H9 (cell line): ENCODE measurements around the gene UGT2A3. TPM values are rescaled to one million over a fixed set of nuclear protein-coding genes. Genes with fewer than 3 reads are reported as not detected.

Experiments used
- DNase-seq: peaks from one replicate; pipeline ENCODE4 v3.0.0-alpha.2; 2017
- H2AFZ ChIP-seq: one replicate; pipeline ENCODE4 v1.6.1; 2013; ENCODE audit warnings: mild to moderate bottlenecking, low read length, control low read depth, moderate library complexity
- H2AK5ac ChIP-seq: 2 replicates; pipeline ENCODE4 v1.6.1; 2013; ENCODE audit warnings: low read length, control low read depth, mixed read lengths; ENCODE audit not compliant: insufficient read length
- H2BK120ac ChIP-seq: one replicate; pipeline ENCODE4 v1.6.1; 2013; ENCODE audit warnings: low read depth, mild to moderate bottlenecking, low read length, control low read depth, inconsistent platforms; ENCODE audit not compliant: poor library complexity, severe bottlenecking
- H2BK12ac ChIP-seq: 2 replicates; pipeline ENCODE4 v1.6.1; 2013; ENCODE audit warnings: low read length, control low read depth, mixed read lengths, low read depth; ENCODE audit not compliant: insufficient read length
- H2BK15ac ChIP-seq: 2 replicates; pipeline ENCODE4 v1.6.1; 2013; ENCODE audit warnings: low read depth, low read length, control low read depth
- H2BK20ac ChIP-seq: one replicate; pipeline ENCODE4 v1.6.1; 2013; ENCODE audit warnings: low read depth, mild to moderate bottlenecking, low read length, control low read depth, inconsistent platforms; ENCODE audit not compliant: poor library complexity, severe bottlenecking
- H2BK5ac ChIP-seq: 2 replicates; pipeline ENCODE4 v1.6.1; 2013; ENCODE audit warnings: low read length, control low read depth, mixed read lengths; ENCODE audit not compliant: insufficient read length
- H3K14ac ChIP-seq: 2 replicates; pipeline ENCODE4 v1.6.1; 2013; ENCODE audit warnings: low read length, control low read depth; ENCODE audit not compliant: insufficient read depth
- H3K18ac ChIP-seq: 2 replicates; pipeline ENCODE4 v1.6.1; 2013; ENCODE audit warnings: low read depth, mild to moderate bottlenecking, mixed read lengths, low read length, control low read depth; ENCODE audit not compliant: insufficient read length
- H3K23ac ChIP-seq: 2 replicates; pipeline ENCODE4 v1.6.1; 2013; ENCODE audit warnings: low read length, control low read depth, mixed read lengths, low read depth; ENCODE audit not compliant: insufficient read length
- H3K23me2 ChIP-seq: 2 replicates; pipeline ENCODE4 v1.6.1; 2013; ENCODE audit warnings: low read depth, mild to moderate bottlenecking, mixed read lengths, low read length, control low read depth; ENCODE audit not compliant: insufficient read length, poor library complexity, severe bottlenecking
- H3K27ac ChIP-seq: 2 replicates; pipeline ENCODE4 v1.5.1; 2013; ENCODE audit warnings: low read length, control low read depth, mixed read lengths, low read depth; ENCODE audit not compliant: insufficient read length
- H3K27me3 ChIP-seq: 2 replicates; pipeline ENCODE4 v1.6.1; 2013; ENCODE audit warnings: low read length, control low read depth, inconsistent platforms; ENCODE audit not compliant: insufficient read depth
- H3K4ac ChIP-seq: 2 replicates; pipeline ENCODE4 v1.6.1; 2013; ENCODE audit warnings: low read depth, mild to moderate bottlenecking, control low read depth, inconsistent platforms, low read length, moderate library complexity
- H3K4me1 ChIP-seq: 2 replicates; pipeline ENCODE4 v1.6.1; 2013; ENCODE audit warnings: low read length, control low read depth, inconsistent platforms; ENCODE audit not compliant: insufficient read depth
- H3K4me2 ChIP-seq: 2 replicates; pipeline ENCODE4 v1.6.1; 2013; ENCODE audit warnings: low read length, control low read depth, mixed read lengths; ENCODE audit not compliant: insufficient read length, insufficient read depth
- H3K56ac ChIP-seq: 2 replicates; pipeline ENCODE4 v1.6.1; 2013; ENCODE audit warnings: low read depth, mild to moderate bottlenecking, mixed read lengths, low read length, control low read depth; ENCODE audit not compliant: insufficient read length
- H3K79me1 ChIP-seq: 2 replicates; pipeline ENCODE4 v1.6.1; 2013; ENCODE audit warnings: low read depth, mild to moderate bottlenecking, moderate library complexity, low read length, control low read depth, inconsistent platforms; ENCODE audit not compliant: insufficient read depth, poor library complexity, severe bottlenecking
- H3K79me2 ChIP-seq: 2 replicates; pipeline ENCODE4 v1.6.1; 2013; ENCODE audit warnings: low read length, control low read depth, inconsistent platforms; ENCODE audit not compliant: insufficient read depth
- H3K9ac ChIP-seq: 2 replicates; pipeline ENCODE4 v1.6.1; 2013; ENCODE audit warnings: low read length, control low read depth, mixed read lengths; ENCODE audit not compliant: insufficient read length; ENCODE audit errors: extremely low read depth
- H3K9me3 ChIP-seq: one replicate; pipeline ENCODE4 v1.6.1; 2013; ENCODE audit warnings: low read depth, low read length, inconsistent platforms; ENCODE audit not compliant: control insufficient read depth
- H3T11ph ChIP-seq: one replicate; pipeline ENCODE4 v1.6.1; 2013; ENCODE audit warnings: mild to moderate bottlenecking, low read length, control low read depth, inconsistent platforms
- H4K20me1 ChIP-seq: one replicate; pipeline ENCODE4 v1.6.1; 2013; ENCODE audit not compliant: control insufficient read depth, insufficient read length, insufficient read depth
- H4K5ac ChIP-seq: 2 replicates; pipeline ENCODE4 v1.6.1; 2013; ENCODE audit warnings: low read depth, mild to moderate bottlenecking, mixed read lengths, low read length, control low read depth; ENCODE audit not compliant: insufficient read length
- H4K8ac ChIP-seq: replicated peaks from 2 replicates; pipeline ENCODE4 v1.6.1; 2013; ENCODE audit warnings: low read length, control low read depth, mixed read lengths, low read depth; ENCODE audit not compliant: insufficient read length
- H4K91ac ChIP-seq: 2 replicates; pipeline ENCODE4 v1.6.1; 2013; ENCODE audit warnings: low read depth, mild to moderate bottlenecking, moderate library complexity, mixed read lengths, low read length, control low read depth; ENCODE audit not compliant: insufficient read length
- H3K27ac Mint-ChIP-seq, 3 experiments: 2 replicates in 2 of 3; 3 replicates in 1 of 3; pipeline ENCODE4 v1.8.0; 2020 to 2021; ENCODE audit warnings: mixed read lengths in 3 of 3, mild to moderate bottlenecking in 1 of 3, moderate library complexity in 1 of 3
- H3K27me3 Mint-ChIP-seq: 2 replicates; pipeline ENCODE4 v1.8.0; 2021; ENCODE audit warnings: low read depth, mild to moderate bottlenecking, moderate library complexity, mixed read lengths
- H3K36me3 Mint-ChIP-seq, 3 experiments: 2 replicates in 2 of 3; 3 replicates in 1 of 3; pipeline ENCODE4 v1.8.0; 2020 to 2021; ENCODE audit warnings: low read depth in 3 of 3, mixed read lengths in 3 of 3; ENCODE audit not compliant: insufficient read depth in 1 of 3
- H3K4me1 Mint-ChIP-seq, 2 experiments: 2 replicates each; pipeline ENCODE4 v1.8.0; 2020; ENCODE audit warnings: mixed read lengths in 2 of 2
- H3K4me3 Mint-ChIP-seq, 2 experiments: 2 replicates in 1 of 2; 3 replicates in 1 of 2; pipeline ENCODE4 v1.8.0; 2020 to 2021; ENCODE audit warnings: mild to moderate bottlenecking in 2 of 2, mixed read lengths in 2 of 2, moderate library complexity in 1 of 2
- H3K9me3 Mint-ChIP-seq, 2 experiments: 2 replicates in 1 of 2; 3 replicates in 1 of 2; pipeline ENCODE4 v1.8.0; 2020; ENCODE audit warnings: mild to moderate bottlenecking in 2 of 2, mixed read lengths in 2 of 2, moderate library complexity in 1 of 2
- WGBS: extraction: QIAGEN DNeasy Blood & Tissue Kit; methylation state at CpG from one replicate; pipeline ENCODE4 v1.1.7; 2013; ENCODE audit warnings: missing lambda C conversion rate, low lambda C conversion rate, mixed read lengths; ENCODE audit not compliant: insufficient read length; ENCODE audit errors: extremely low coverage; 5-methylcytosine and 5-hydroxymethylcytosine counted together
- total RNA-seq: library from RNA; stranded (reverse); gene quantifications from 2 replicates; pipeline ENCODE4 v1.2.1, GENCODE V29; 2021
- TF ChIP-seq, protein P1 (sequence below): fragments of 200-600 bp; sonication (generic); conservative IDR thresholded peaks from 3 replicates; pipeline ENCODE4 v1.8.0; 2021; ENCODE audit warnings: antibody characterized with exemption, mild to moderate bottlenecking

UGT2A3 gene
- total RNA-seq, 1 experiment from 2014 or later: not detected

DNA sequence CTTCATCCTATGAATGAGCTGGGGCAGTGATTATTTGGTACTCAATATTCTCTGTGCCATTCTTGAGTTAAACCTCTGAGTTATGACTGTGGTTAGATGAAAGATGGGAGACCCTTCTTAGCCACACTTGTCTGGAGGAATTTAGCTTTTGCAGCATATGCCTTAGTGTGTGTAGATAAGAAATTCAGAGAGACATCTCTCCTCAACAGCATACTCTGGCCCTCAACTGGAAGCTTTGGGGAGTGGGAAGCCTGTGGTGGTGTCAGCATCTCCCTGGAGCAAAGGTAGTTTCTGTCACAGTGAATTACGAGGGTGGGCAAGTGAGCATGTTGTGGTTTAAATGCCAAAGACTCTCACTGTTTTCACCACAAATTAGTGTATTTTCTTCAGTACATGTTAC lies 58.7 kb downstream of the UGT2A3 start:
- Histone ChIP-seq H2AFZ (no peak overlapping the region), H3K79me2 (no peaks in the 10 kb centered on the region), H3K79me1 (no peaks in the 10 kb centered on the region), H2AK5ac (no peak overlapping the region), H2BK120ac (no peak overlapping the region), H2BK12ac (no peak overlapping the region), H3K27me3 (no peaks in the 10 kb centered on the region), H3T11ph (no peak overlapping the region), H4K8ac (no peak overlapping the region), H4K91ac (no peak overlapping the region), H3K9me3 (no peaks in the 10 kb centered on the region), H3K9ac (no peak overlapping the region), H2BK15ac (no peak overlapping the region), H3K27ac (no peak overlapping the region), H2BK5ac (no peak overlapping the region), H3K14ac (no peak overlapping the region), H2BK20ac (no peak overlapping the region), H4K20me1 (no peaks in the 10 kb centered on the region), H3K56ac (no peak overlapping the region), H3K4ac (no peak overlapping the region), H3K4me2 (no peak overlapping the region), H3K4me1 (no peaks in the 10 kb centered on the region), H3K23me2 (no peaks in the 10 kb centered on the region), H3K23ac (no peak overlapping the region), H3K18ac (no peak overlapping the region), H4K5ac (no peak overlapping the region)
- no peaks in the 10 kb centered on the region for H3K27me3 Mint-ChIP-seq
- no peaks in the 10 kb centered on the region; a peak in 1 of 5 replicates for H3K9me3 Mint-ChIP-seq
- TF ChIP-seq, protein P1, sequence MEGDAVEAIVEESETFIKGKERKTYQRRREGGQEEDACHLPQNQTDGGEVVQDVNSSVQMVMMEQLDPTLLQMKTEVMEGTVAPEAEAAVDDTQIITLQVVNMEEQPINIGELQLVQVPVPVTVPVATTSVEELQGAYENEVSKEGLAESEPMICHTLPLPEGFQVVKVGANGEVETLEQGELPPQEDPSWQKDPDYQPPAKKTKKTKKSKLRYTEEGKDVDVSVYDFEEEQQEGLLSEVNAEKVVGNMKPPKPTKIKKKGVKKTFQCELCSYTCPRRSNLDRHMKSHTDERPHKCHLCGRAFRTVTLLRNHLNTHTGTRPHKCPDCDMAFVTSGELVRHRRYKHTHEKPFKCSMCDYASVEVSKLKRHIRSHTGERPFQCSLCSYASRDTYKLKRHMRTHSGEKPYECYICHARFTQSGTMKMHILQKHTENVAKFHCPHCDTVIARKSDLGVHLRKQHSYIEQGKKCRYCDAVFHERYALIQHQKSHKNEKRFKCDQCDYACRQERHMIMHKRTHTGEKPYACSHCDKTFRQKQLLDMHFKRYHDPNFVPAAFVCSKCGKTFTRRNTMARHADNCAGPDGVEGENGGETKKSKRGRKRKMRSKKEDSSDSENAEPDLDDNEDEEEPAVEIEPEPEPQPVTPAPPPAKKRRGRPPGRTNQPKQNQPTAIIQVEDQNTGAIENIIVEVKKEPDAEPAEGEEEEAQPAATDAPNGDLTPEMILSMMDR: no peak
- H3K4me3 Mint-ChIP-seq: no peak overlapping the region
- no peaks in the 10 kb centered on the region for H3K4me1 Mint-ChIP-seq
- H3K36me3 Mint-ChIP-seq: no peaks in the 10 kb centered on the region
- H3K27ac Mint-ChIP-seq: no peak overlapping the region
- no peak for DNase-seq
- WGBS: no CpG with 5 or more reads among the region's 1 CpG
